ENCODE measurements around the gene SEC22A.

The SEC22A gene

DNA sequence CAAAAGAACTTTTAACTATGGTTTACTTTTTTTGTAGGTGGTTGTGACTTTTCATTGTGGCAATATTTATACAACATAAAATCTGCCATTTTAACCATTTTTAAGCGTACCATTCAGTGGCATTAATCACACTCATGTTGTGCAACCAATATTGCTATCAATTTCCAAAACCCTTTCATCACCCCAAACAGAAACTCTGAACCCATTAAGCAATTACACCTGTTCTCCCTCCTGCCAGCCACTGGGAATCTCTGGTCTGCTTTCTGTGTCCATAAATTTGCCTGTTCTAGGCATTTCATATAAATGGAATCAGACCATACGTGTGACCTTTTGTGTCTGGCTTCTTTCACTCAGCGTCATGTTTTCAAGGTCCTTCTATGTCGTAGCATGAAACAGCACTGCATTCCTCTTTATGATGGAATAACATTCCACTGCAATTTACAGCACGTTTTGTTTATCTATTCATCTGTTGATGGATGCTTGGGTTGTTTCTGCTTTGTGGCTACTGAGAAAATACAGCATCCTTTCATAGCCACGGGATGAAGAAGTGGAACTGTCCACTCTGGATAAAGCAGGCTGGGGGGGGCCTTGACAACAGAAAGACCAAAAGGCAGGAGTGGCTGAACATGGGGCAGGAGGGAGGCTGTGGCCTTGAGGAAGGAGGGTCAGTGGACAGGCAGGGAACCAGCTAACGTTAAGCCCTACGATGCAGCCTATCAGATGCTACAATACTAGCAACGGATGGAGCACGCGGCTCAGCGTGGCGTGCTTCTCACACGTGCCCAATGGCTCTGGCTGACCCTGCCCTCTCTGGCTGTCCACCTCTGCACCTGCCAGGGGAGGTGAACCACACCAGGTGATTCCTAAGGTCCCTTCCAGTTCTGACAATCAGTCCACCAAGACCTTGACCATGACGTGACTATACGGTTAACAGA, 110.9 kb downstream of the SEC22A start:
- DNase-seq (ENCODE audit: low read depth), result no peak
- TF ChIP-seq, protein P1, sequence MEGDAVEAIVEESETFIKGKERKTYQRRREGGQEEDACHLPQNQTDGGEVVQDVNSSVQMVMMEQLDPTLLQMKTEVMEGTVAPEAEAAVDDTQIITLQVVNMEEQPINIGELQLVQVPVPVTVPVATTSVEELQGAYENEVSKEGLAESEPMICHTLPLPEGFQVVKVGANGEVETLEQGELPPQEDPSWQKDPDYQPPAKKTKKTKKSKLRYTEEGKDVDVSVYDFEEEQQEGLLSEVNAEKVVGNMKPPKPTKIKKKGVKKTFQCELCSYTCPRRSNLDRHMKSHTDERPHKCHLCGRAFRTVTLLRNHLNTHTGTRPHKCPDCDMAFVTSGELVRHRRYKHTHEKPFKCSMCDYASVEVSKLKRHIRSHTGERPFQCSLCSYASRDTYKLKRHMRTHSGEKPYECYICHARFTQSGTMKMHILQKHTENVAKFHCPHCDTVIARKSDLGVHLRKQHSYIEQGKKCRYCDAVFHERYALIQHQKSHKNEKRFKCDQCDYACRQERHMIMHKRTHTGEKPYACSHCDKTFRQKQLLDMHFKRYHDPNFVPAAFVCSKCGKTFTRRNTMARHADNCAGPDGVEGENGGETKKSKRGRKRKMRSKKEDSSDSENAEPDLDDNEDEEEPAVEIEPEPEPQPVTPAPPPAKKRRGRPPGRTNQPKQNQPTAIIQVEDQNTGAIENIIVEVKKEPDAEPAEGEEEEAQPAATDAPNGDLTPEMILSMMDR (conservative IDR thresholded peaks at IDR 0.05; ENCODE audit: control insufficient read depth, insufficient read depth, low read depth, low read length), result no peak
- no peak overlapping the region for H3K4me3 ChIP-seq (ENCODE audit: control insufficient read depth, low read depth, low read length)

DNA sequence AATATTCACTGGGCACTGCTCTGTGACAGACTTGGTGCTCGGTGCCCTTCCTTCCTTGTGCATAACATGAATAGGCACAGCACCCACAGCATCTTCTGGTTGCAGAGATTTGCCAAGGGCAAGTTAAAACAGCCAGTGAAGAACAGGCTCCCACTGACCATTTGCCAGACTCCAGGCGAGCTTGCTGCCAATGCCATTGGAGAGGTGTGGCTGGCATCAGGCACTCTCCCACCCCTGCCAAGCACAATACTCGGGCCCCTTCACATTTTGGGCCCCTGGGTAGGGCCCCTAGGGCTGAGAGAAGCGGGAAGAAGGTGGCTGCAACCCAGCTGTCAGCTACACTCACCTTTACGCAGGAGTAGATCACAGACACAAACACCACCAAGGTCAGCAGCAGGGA, 112.1 kb downstream of the SEC22A start:
- no peak overlapping the region for H3K4me3 ChIP-seq (ENCODE audit: control insufficient read depth, low read depth, low read length)
- DNase-seq (ENCODE audit: low read depth), result no peak
- TF ChIP-seq, protein P1 (conservative IDR thresholded peaks at IDR 0.05; ENCODE audit: control insufficient read depth, insufficient read depth, low read depth, low read length), result no peak

DNA sequence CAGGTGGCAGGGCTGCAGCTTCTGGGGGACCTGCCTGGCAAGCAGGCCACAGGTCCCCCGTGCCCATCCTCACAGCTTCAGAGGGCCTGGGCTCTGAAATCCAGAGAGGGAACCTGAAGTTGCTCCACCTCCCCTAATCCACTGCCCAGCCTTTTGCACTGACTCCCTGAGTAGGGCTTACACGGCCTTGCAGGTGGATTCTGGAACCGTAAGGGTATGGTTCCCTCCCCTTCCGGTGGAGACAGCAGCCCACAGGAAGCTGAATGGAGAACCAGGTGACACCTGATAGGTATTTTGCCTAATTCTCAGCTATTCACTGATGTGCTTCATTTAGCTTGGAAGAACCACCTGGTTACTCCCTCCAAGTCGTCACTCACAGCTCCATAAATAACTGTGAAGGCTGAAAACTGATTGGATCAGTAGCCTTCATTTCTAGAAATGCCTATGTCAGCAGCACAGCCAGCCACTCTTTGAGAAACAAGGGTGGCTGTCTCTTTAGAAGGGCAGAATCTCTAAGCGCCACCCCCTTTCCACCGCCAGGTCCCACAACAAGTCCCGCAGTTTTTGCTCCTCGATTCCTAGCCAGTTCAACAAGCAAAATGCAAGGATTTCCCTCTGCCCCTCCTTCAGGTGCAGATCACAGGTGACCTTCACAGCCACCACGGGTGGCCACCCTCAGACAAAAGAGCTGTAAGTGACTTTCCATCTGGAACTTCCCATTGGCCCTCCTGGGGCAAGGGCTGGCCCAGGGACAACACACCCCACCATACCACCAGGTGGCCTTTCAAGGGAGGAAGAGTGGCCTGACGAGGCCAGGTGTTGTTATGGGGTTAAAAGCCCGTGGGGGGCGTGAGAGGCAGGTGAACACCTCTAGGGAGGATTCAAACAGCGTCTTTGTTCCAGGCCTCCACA, 112.9 kb downstream of the SEC22A start:
- TF ChIP-seq, protein P1 (conservative IDR thresholded peaks at IDR 0.05; ENCODE audit: control insufficient read depth, insufficient read depth, low read depth, low read length), result no peak
- DNase-seq (ENCODE audit: low read depth), result no peak
- no peak overlapping the region for H3K4me3 ChIP-seq (ENCODE audit: control insufficient read depth, low read depth, low read length)

DNA sequence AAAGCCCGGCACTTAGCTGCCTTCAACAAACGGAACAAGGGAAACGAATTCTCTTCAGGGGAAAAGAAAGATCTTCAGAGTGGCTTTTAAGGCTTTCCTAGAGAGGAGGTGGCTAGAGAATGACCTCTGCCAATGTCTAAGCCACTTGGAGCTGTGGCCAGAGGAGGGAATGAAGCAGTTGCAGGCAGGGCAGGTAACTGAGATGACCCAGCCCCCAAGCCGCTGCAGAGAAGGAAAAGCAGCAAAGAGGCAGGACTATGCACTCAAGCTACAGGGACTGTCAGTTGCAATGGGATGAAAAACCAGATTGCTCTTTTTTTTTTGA, 113.5 kb downstream of the SEC22A start:
- H3K4me3 ChIP-seq (ENCODE audit: control insufficient read depth, low read depth, low read length), result no peak overlapping the region
- DNase-seq (ENCODE audit: low read depth), result no peak
- TF ChIP-seq, protein P1 (conservative IDR thresholded peaks at IDR 0.05; ENCODE audit: control insufficient read depth, insufficient read depth, low read depth, low read length), result no peak

DNA sequence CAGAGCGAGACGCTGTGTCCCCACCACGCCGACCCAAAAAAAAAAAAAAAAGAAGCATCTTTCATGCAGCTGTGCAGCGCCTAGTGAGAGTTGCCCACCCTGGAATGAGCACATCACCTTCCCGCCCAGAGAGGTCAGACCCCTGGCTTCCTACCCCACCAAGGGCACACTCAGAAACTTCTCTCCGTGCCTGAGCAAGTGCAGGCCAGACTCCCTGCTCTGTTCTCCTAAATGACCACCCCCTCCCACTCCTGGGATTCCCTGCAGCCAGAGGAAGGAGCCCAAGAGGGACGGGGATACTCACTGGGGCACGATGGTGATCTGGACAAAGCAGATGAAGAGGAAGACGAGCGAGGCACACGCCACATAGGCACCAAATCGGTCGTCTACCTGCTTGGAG, 116.0 kb downstream of the SEC22A start:
- DNase-seq (ENCODE audit: low read depth), result no peak
- H3K4me3 ChIP-seq (ENCODE audit: control insufficient read depth, low read depth, low read length), result no peak overlapping the region
- TF ChIP-seq, protein P1 (conservative IDR thresholded peaks at IDR 0.05; ENCODE audit: control insufficient read depth, insufficient read depth, low read depth, low read length), result no peak

DNA sequence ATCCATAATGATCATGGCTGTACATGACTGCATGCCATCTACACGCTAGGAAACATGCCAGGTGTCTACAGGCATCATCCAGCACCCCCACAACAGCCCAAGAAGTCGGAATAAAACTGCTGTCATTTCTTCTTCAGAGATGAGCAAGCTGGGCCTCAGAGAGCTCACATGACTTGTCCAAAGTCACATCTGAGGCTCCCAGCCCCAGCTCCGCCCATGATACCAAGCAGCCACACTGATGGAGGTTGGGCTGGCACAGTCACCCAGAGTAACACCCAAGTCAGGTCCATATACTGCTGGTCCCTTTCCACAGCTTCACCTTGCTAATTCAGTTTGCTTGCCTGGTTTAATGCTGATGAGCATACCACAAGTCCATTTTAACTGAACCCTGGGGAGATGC, 116.6 kb downstream of the SEC22A start:
- TF ChIP-seq, protein P1 (conservative IDR thresholded peaks at IDR 0.05; ENCODE audit: control insufficient read depth, insufficient read depth, low read depth, low read length), result no peak
- no peak for DNase-seq (ENCODE audit: low read depth)
- no peak overlapping the region for H3K4me3 ChIP-seq (ENCODE audit: control insufficient read depth, low read depth, low read length)
